Effector memory CD4-positive, alpha-beta T cell (primary cell): ENCODE results near the gene FKBP2.

Experiments used
- DNase-seq, 3 donors: peaks; one replicate each; pipeline ENCODE4 v3.0.0-alpha.2; 2020
- H3K27ac ChIP-seq: 2 replicates; pipeline ENCODE4 v1.7.0; 2013; ENCODE audit warnings: mild to moderate bottlenecking, low read length, moderate library complexity; ENCODE audit not compliant: insufficient read depth, poor library complexity, severe bottlenecking
- H3K27me3 ChIP-seq: replicated peaks from 2 replicates; pipeline ENCODE4 v1.7.0; 2013; ENCODE audit warnings: mild to moderate bottlenecking, low read length; ENCODE audit not compliant: insufficient read depth, control insufficient read depth, poor library complexity, severe bottlenecking
- H3K36me3 ChIP-seq: 2 replicates; pipeline ENCODE4 v1.7.0; 2013; ENCODE audit warnings: mild to moderate bottlenecking, low read length, moderate library complexity; ENCODE audit not compliant: control insufficient read depth, insufficient read depth
- H3K4me1 ChIP-seq: 2 replicates; pipeline ENCODE4 v1.7.0; 2013; ENCODE audit warnings: low read length, mild to moderate bottlenecking; ENCODE audit not compliant: control insufficient read depth, insufficient read depth, poor library complexity, severe bottlenecking
- H3K4me3 ChIP-seq: 2 replicates; pipeline ENCODE4 v1.7.0; 2013; ENCODE audit warnings: low read length, low read depth, mild to moderate bottlenecking; ENCODE audit not compliant: insufficient read depth, poor library complexity, severe bottlenecking
- H3K9me3 ChIP-seq: 2 replicates; pipeline ENCODE4 v1.7.0; 2013; ENCODE audit warnings: mild to moderate bottlenecking, low read length, moderate library complexity; ENCODE audit not compliant: control insufficient read depth

FKBP2 gene

GRCh38 chr11:64225608-64226506 is 15.0 kb upstream of the FKBP2 start, which contains the start of the genes NUDT22 and TRPT1:
NUDT22 (plus strand) TSS chr11:64226274; CDS start chr11:64226653, 379 bp downstream.
TRPT1 (minus strand) TSS chr11:64226186; CDS start chr11:64225860, 326 bp downstream.
- peak; percentile 78 to 84 (median 84) for DNase-seq
- Histone ChIP-seq H3K9me3 (no peaks in the 10 kb centered on the region), H3K36me3 (peaks cover 17% of the 10 kb centered on the region), H3K4me1 (peaks cover 40% of the 10 kb centered on the region), H3K27me3 (no peaks in the 10 kb centered on the region), H3K27ac (peak within 1 kb of the TSS; percentile 82), H3K4me3 (peak within 1 kb of the TSS; percentile 80)

DNA sequence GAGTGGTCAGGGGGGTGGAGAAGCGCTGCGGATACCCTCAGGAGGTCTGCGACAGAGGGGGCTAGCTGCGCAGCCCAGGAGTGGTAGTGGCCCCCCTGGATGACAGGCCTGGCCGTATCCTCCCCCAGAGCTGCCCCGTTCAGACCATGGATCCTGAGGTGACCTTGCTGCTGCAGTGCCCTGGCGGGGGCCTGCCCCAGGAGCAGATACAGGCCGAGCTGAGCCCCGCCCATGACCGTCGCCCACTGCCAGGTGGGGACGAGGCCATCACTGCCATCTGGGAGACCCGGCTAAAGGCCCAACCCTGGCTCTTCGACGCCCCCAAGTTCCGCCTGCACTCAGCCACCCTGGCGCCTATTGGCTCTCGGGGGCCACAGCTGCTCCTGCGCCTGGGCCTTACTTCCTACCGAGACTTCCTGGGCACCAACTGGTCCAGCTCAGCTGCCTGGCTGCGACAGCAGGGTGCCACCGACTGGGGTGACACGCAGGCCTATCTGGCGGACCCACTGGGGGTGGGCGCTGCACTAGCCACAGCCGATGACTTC is 14.3 kb upstream of the FKBP2 start:
- Histone ChIP-seq H3K27me3 (no peaks in the 10 kb centered on the region), H3K36me3 (peaks cover 11% of the 10 kb centered on the region), H3K27ac (peak overlapping the region; percentile 82), H3K9me3 (no peaks in the 10 kb centered on the region), H3K4me3 (peak overlapping the region; percentile 80), H3K4me1 (peaks cover 43% of the 10 kb centered on the region)
- DNase-seq: peak; percentile 43 to 52 (median 52)

- no peak for DNase-seq
- H3K9me3 ChIP-seq: no peaks in the 10 kb centered on the region
- H3K4me1 ChIP-seq: peaks cover 43% of the 10 kb centered on the region
- peak overlapping the region; percentile 82 for H3K27ac ChIP-seq
- peaks cover 11% of the 10 kb centered on the region for H3K36me3 ChIP-seq
- no peaks in the 10 kb centered on the region for H3K27me3 ChIP-seq
- H3K4me3 ChIP-seq: peak overlapping the region; percentile 80
These were observed 13.4 kb upstream of the FKBP2 start for GRCh38 chr11:64227405-64227956.

GRCh38 chr11:64229090-64229743 is 11.7 kb upstream of the FKBP2 start:
- Histone ChIP-seq H3K27ac (peak overlapping the region; percentile 85), H3K4me1 (peaks cover 50% of the 10 kb centered on the region), H3K9me3 (no peaks in the 10 kb centered on the region), H3K4me3 (no peak overlapping the region), H3K36me3 (no peaks in the 10 kb centered on the region), H3K27me3 (no peaks in the 10 kb centered on the region)
- DNase-seq: no peak

DNA sequence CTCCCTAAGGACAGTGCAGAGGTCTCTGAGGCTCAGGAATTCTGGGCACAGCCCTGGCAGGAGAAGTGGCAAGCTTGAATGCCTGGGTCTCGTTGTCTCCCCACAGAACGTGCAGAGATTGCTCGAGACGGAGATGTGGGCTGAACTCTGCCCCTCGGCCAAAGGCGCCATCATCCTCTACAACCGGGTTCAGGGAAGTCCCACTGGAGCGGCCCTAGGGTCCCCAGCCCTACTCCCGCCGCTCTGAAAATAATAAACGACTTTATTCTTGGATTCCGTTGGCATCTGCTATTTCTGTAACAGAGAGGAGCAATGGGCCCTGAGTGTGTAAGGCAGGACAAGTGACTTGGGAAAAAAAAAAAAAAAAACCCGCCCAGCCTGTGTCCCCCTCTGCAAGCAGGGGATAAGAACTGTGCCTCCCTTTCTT is 11.1 kb upstream of the FKBP2 start:
- no peaks in the 10 kb centered on the region for H3K36me3 ChIP-seq
- H3K27ac ChIP-seq: peak overlapping the region; percentile 85
- peaks cover 50% of the 10 kb centered on the region for H3K4me1 ChIP-seq
- H3K27me3 ChIP-seq: no peaks in the 10 kb centered on the region
- DNase-seq: no peak
- H3K4me3 ChIP-seq: peak overlapping the region; percentile 83
- no peaks in the 10 kb centered on the region for H3K9me3 ChIP-seq

DNA sequence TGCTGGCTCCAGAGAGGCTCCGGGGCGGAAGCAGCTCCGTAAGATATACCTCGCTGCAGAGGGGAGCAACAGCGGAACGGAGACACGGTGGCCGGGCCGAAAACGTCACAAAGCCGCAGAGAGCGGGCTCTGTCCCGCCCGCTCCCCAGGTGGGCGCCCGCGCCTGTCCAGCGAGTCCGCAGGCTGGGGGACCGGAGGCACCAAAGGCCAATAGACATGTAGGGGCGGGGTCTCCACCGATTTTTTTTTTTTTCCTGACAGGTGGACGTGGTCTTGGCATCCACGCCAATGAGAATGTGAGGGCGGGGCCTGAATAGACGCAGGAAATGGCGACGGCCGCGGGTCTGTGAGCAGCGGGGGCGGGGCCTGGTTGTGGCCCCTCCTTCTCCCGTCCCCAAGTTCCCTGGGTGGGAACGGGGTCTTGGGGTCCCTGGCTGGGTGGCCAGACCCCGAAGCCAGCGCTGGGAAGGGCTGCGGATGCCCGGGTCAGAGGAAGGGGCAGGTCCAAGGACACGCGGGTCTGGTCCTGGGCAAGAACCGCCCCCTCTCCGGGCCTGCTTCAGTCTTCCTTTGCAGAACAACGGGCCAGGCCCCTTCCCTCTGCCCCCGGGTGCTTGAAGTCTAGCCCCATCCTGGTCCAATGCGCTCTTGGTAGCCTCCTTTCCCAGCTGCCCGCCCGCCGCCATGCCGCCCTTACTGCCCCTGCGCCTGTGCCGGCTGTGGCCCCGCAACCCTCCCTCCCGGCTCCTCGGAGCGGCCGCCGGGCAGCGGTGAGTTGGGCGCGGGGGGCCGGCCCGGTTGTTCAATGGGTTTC is 10.5 kb upstream of the FKBP2 start, which contains the start of gene DNAJC4:
Gene DNAJC4 (plus strand): TSS at position 378 of the 814 bp plus-strand sequence. CDS start 307 bp downstream, at position 685.
- no peaks in the 10 kb centered on the region for H3K36me3 ChIP-seq
- peaks cover 49% of the 10 kb centered on the region for H3K4me1 ChIP-seq
- no peaks in the 10 kb centered on the region for H3K27me3 ChIP-seq
- peak; percentile 77 to 85 (median 80) for DNase-seq
- H3K4me3 ChIP-seq: peak within 1 kb of the TSS; percentile 83
- peak within 1 kb of the TSS; percentile 85 for H3K27ac ChIP-seq
- no peaks in the 10 kb centered on the region for H3K9me3 ChIP-seq

DNA sequence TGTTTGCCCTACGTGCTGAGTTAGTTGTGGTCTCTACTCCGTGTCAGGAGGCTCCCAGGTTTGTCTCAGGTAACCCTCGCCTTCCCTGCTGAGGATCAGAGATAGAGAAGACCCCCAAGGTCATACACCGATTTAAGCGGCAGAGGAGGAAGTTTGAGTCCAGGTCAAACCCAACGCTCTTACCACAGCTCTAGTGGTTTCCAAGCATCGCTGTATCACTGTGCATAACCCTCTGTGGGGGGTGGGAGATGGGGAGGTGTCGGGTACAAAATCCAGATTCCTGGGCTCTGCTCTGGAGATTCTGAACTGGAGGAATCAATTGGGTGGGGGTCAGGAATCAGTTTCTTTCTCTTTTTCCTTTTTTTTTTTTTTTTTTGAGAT is 9.9 kb upstream of the FKBP2 start:
- Histone ChIP-seq H3K4me1 (peaks cover 49% of the 10 kb centered on the region), H3K4me3 (peak overlapping the region; percentile 83)

GRCh38 chr11:64231546-64231945 is 9.3 kb upstream of the FKBP2 start:
- H3K9me3 ChIP-seq: no peaks in the 10 kb centered on the region
- H3K27ac ChIP-seq: no peak overlapping the region
- peaks cover 45% of the 10 kb centered on the region for H3K4me1 ChIP-seq
- DNase-seq: no peak
- no peaks in the 10 kb centered on the region for H3K36me3 ChIP-seq
- H3K4me3 ChIP-seq: no peak overlapping the region
- H3K27me3 ChIP-seq: no peaks in the 10 kb centered on the region

More for the DNA sequence above, 9.9 kb upstream of the FKBP2 start:
- Histone ChIP-seq H3K27ac (peak overlapping the region; percentile 85), H3K27me3 (no peaks in the 10 kb centered on the region), H3K36me3 (no peaks in the 10 kb centered on the region), H3K9me3 (no peaks in the 10 kb centered on the region)
- DNase-seq: no peak
